MM.1S (cell line): ENCODE results near the gene UBL4B.
A peak's percentile ranks its signal among the peaks of the same experiment; 100 is the strongest.

Experiments used
- DNase-seq: peaks from one replicate; pipeline ENCODE4 v3.0.0-alpha.2; 2015
- H2AFZ ChIP-seq: fragments of 300-600 bp; sonication (generic); 2 replicates; pipeline ENCODE4 v1.6.0; 2016; ENCODE audit warnings: antibody characterized with exemption, low read length
- H3F3A ChIP-seq: fragments of 300-600 bp; sonication (generic); 2 replicates; pipeline ENCODE4 v1.6.1; 2016; ENCODE audit warnings: mild to moderate bottlenecking, antibody characterized with exemption, low read length, moderate library complexity, mixed read lengths; ENCODE audit not compliant: insufficient read depth
- H3K27ac ChIP-seq: fragments of 300-600 bp; sonication (generic); 2 replicates; pipeline ENCODE4 v1.5.1; 2016; ENCODE audit warnings: mild to moderate bottlenecking, low read length
- H3K27me3 ChIP-seq: fragments of 300-600 bp; sonication (generic); replicated peaks from 2 replicates; pipeline ENCODE4 v1.6.0; 2016; ENCODE audit warnings: low read length; ENCODE audit not compliant: insufficient read depth
- H3K36me3 ChIP-seq: fragments of 300-600 bp; sonication (generic); replicated peaks from 2 replicates; pipeline ENCODE4 v1.6.1; 2016; ENCODE audit warnings: mild to moderate bottlenecking, low read length, mixed read lengths; ENCODE audit not compliant: insufficient read depth
- H3K4me1 ChIP-seq: fragments of 300-600 bp; sonication (generic); 2 replicates; pipeline ENCODE4 v1.6.1; 2016; ENCODE audit warnings: low read length, mixed read lengths
- H3K4me2 ChIP-seq: fragments of 300-600 bp; sonication (generic); 2 replicates; pipeline ENCODE4 v1.6.0; 2016; ENCODE audit warnings: low read depth, low read length
- H3K4me3 ChIP-seq: fragments of 300-600 bp; sonication (generic); 2 replicates; pipeline ENCODE4 v1.5.1; 2016; ENCODE audit warnings: low read length, mixed read lengths
- H3K79me2 ChIP-seq: fragments of 300-600 bp; sonication (generic); 2 replicates; pipeline ENCODE4 v1.6.1; 2016; ENCODE audit warnings: mixed run types, low read length, mixed read lengths
- H3K9ac ChIP-seq: fragments of 300-600 bp; sonication (generic); 2 replicates; pipeline ENCODE4 v1.6.1; 2016; ENCODE audit warnings: low read length, mixed read lengths
- H3K9me2 ChIP-seq: fragments of 300-600 bp; sonication (generic); replicated peaks from 2 replicates; pipeline ENCODE4 v1.6.1; 2016; ENCODE audit warnings: mild to moderate bottlenecking, low read length, mixed read lengths; ENCODE audit not compliant: insufficient read depth
- H3K9me3 ChIP-seq: fragments of 300-600 bp; sonication (generic); replicated peaks from 2 replicates; pipeline ENCODE4 v1.6.1; 2016; ENCODE audit warnings: mild to moderate bottlenecking, low read length, mixed read lengths; ENCODE audit not compliant: insufficient read depth
- H4K20me1 ChIP-seq: fragments of 300-600 bp; sonication (generic); 2 replicates; pipeline ENCODE4 v1.6.1; 2016; ENCODE audit warnings: mild to moderate bottlenecking, low read length, moderate library complexity, mixed read lengths; ENCODE audit not compliant: insufficient read depth
- CTCF ChIP-seq: fragments of 300-600 bp; sonication (generic); IDR thresholded peaks from 2 replicates; pipeline ENCODE4 v1.5.1; 2016; ENCODE audit warnings: antibody characterized with exemption, low read length, mixed read lengths
- EZH2 ChIP-seq: fragments of 300-600 bp; sonication (generic); optimal IDR thresholded peaks from 2 replicates; pipeline ENCODE3; 2017; ENCODE audit warnings: low read depth, mild to moderate bottlenecking, antibody characterized with exemption, low read length, mixed read lengths
- EZH2phosphoT487 ChIP-seq: fragments of 300-600 bp; sonication (generic); IDR thresholded peaks from 2 replicates; pipeline ENCODE4 v1.6.1; 2018; ENCODE audit warnings: antibody characterized with exemption, low read length

The UBL4B gene

GRCh38 chr1:110085671-110086070 lies 26.6 kb upstream of the UBL4B start:
- Histone ChIP-seq H3K36me3 (no peaks in the 10 kb centered on the region), H4K20me1 (no peaks in the 10 kb centered on the region), H2AFZ (no peak overlapping the region), H3K4me1 (no peaks in the 10 kb centered on the region), H3K27me3 (peaks cover 18% of the 10 kb centered on the region), H3F3A (no peaks in the 10 kb centered on the region), H3K4me3 (no peak overlapping the region), H3K4me2 (no peak overlapping the region), H3K9ac (no peak overlapping the region), H3K9me3 (no peaks in the 10 kb centered on the region), H3K79me2 (no peaks in the 10 kb centered on the region), H3K27ac (no peak overlapping the region), H3K9me2 (no peaks in the 10 kb centered on the region)
- no peak for DNase-seq
- TF ChIP-seq EZH2phosphoT487 (no peak), EZH2 (no peak), CTCF (no peak)

- Histone ChIP-seq H3F3A (no peaks in the 10 kb centered on the region), H3K9me2 (no peaks in the 10 kb centered on the region), H3K9ac (no peak overlapping the region), H3K36me3 (no peaks in the 10 kb centered on the region), H3K27ac (no peak overlapping the region), H3K79me2 (no peaks in the 10 kb centered on the region), H3K27me3 (peaks cover 18% of the 10 kb centered on the region), H3K4me1 (no peaks in the 10 kb centered on the region), H4K20me1 (no peaks in the 10 kb centered on the region), H3K4me2 (no peak overlapping the region), H3K9me3 (no peaks in the 10 kb centered on the region), H3K4me3 (no peak overlapping the region), H2AFZ (no peak overlapping the region)
- DNase-seq: no peak
- no peak for TF ChIP-seq EZH2
- no peak for TF ChIP-seq EZH2phosphoT487
- TF ChIP-seq CTCF: no peak
Measured at GRCh38 chr1:110086961-110087360, 25.3 kb upstream of the UBL4B start.

GRCh38 chr1:110087812-110088738 lies 24.2 kb upstream of the UBL4B start:
- no peaks in the 10 kb centered on the region for H4K20me1 ChIP-seq
- DNase-seq: peak; percentile 19
- H3K27me3 ChIP-seq: peaks cover 18% of the 10 kb centered on the region
- H3K36me3 ChIP-seq: no peaks in the 10 kb centered on the region
- no peak overlapping the region for H3K27ac ChIP-seq
- H3K9me3 ChIP-seq: no peaks in the 10 kb centered on the region
- no peak overlapping the region for H3K4me3 ChIP-seq
- H3K79me2 ChIP-seq: no peaks in the 10 kb centered on the region
- no peaks in the 10 kb centered on the region for H3K9me2 ChIP-seq
- no peak for TF ChIP-seq EZH2
- peak; percentile 53 for TF ChIP-seq CTCF
- H3F3A ChIP-seq: no peaks in the 10 kb centered on the region
- no peak overlapping the region for H3K4me2 ChIP-seq
- H3K4me1 ChIP-seq: no peaks in the 10 kb centered on the region
- H3K9ac ChIP-seq: no peak overlapping the region
- H2AFZ ChIP-seq: no peak overlapping the region
